ENCODE measurements around the gene PLXNA4.

Gene PLXNA4

DNA sequence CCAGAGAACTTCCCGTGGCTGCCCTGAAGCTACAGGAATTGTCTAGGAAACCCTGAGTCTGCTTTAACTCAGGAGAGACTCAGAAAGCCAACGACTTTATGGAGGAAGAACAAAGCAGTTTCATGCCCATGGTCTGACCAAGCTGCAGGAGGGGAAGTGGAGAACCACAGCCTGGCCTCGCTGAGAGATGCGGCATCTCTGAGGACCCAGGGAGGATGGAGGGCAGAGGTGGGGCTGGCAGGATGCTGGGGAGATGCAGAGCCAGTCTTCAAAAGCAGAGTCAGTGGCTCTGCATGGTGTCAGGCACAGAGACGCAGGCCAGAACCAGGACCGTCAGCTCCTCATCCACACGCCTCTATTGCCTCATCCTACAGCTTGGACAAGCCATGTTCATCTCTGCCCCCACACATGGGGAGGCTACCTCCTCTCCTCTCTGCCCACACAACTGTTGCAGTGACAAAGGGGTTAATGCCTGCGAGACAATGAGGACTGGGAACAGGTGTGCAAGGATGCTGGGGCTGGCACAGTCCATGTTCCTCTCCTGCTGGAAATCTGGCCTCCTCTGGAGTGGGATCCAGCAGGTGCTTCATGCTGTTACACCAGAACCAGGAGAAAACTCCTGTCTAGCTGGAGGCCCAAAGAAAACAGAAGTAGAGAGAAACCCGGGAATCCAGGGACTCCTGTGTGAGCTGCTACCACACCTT is 267.0 kb downstream of the PLXNA4 start:
- Mint-ChIP-seq H3K4me3 (no peak overlapping the region), H3K27me3 (peaks cover 9% of the 10 kb centered on the region), H3K27ac (no peak overlapping the region), H3K36me3 (ENCODE audit: low read depth) (no peaks in the 10 kb centered on the region), H3K4me1 (no peaks in the 10 kb centered on the region), H3K9me3 (no peaks in the 10 kb centered on the region)
- DNase-seq = no peak
- peak; percentile 42 for ATAC-seq

DNA sequence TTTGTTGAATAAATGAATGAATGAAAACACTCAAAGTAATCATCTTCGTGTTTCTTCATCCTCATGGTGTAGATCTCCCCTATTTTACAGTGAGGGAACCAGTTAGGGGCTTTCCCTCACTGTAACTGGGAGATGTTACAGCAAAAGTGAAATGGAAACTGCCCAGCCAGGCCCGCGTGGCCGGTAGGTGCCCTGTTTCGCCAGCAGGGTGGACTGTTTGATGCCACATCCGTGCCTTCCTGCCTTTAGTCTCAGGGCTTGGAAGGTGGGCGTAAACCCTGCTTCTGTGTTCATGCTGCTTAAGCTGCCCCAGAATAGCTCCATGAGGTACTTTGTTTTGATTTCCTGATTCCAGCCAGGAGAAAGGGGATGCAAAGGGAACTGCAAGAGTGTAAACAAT is 268.8 kb downstream of the PLXNA4 start:
- DNase-seq (no peak), ATAC-seq (no peak)
- H3K27me3 Mint-ChIP-seq = peaks cover 9% of the 10 kb centered on the region

DNA sequence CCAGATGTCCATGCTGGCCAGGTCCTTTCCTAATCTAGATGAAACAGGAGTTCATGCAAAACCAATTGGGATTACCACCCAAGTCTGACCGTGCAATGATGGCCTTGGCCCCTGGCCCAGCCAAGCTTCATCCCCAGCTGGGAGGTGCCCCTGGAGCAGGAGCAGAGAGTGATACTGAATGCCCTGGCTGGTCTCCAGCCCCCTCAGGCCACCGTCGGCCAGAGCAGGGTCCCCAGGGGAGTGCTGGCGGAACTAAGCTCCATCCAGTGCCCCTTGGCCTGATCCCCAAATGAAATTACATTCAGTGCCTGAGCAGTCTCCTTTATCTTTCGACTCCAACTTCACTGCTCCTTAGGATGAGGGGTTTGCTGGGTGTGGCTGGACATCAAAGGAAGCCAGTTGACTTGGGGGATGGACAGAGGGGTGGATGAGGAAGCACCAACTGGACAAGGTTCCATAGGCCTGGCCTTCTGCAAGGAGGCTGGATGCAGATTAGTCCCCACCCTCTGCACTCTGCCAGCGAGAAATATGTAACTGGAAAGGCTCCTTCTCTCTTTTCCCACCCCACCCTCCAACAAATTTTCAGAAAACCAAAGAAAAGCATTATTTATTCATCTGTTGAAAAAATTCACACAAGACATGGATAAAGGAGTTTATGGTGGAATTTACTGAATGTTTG is 275.5 kb downstream of the PLXNA4 start:
- no peaks in the 10 kb centered on the region for H3K9me3 Mint-ChIP-seq
- H3K27me3 Mint-ChIP-seq = no peaks in the 10 kb centered on the region
- H3K4me3 Mint-ChIP-seq = no peak overlapping the region
- H3K36me3 Mint-ChIP-seq (ENCODE audit: low read depth) = no peaks in the 10 kb centered on the region
- H3K4me1 Mint-ChIP-seq = no peaks in the 10 kb centered on the region
- ATAC-seq (no peak), DNase-seq (no peak)
- no peak overlapping the region for H3K27ac Mint-ChIP-seq

More for the DNA sequence above, 268.8 kb downstream of the PLXNA4 start:
- no peaks in the 10 kb centered on the region for H3K36me3 Mint-ChIP-seq (ENCODE audit: low read depth)
- H3K4me1 Mint-ChIP-seq = no peaks in the 10 kb centered on the region
- no peak overlapping the region for H3K4me3 Mint-ChIP-seq
- no peaks in the 10 kb centered on the region for H3K9me3 Mint-ChIP-seq
- H3K27ac Mint-ChIP-seq = no peak overlapping the region

DNA sequence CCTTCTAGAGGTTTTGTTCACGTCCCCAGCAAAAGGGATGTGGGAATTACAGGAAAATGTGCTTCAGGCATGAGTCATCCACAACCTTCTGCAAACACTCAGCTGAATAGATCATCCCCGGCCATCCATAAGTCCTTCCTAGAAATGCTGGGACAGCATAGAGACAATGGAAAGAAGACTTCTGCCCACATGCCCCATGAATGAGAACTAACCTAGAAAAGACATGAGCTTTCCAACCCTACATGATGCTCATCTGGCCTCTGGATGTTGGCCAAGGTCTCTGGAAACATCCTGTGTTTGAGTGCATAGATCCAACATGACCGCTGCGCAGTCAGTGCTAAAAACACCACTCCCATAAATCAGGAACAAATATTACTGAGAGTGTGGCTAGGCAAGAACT is 277.5 kb downstream of the PLXNA4 start:
- no peak overlapping the region for H3K27ac Mint-ChIP-seq
- no peak for ATAC-seq
- H3K27me3 Mint-ChIP-seq = no peaks in the 10 kb centered on the region
- no peaks in the 10 kb centered on the region for H3K36me3 Mint-ChIP-seq (ENCODE audit: low read depth)
- no peak overlapping the region for H3K4me3 Mint-ChIP-seq
- H3K9me3 Mint-ChIP-seq = no peaks in the 10 kb centered on the region
- no peaks in the 10 kb centered on the region for H3K4me1 Mint-ChIP-seq
- no peak for DNase-seq

DNA sequence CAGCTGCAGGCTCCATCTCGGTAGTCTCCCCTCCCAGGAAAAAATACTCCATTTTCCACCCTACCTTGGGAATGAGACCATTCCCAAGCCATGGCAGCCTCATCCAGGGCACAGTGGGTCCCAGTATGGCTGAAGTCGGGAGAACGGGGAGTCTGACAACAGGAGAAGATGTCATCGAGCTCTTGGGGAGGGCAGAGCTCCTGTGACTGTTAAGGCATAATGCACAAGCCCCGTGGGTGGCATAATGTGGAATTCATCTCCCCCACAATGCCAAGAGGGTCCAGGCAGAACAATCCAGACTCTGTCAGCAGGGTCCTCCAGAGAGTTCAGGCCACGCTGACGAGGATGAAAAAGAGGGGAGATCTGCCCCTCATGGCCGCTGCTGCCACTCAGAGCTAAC is 279.4 kb downstream of the PLXNA4 start:
- no peak for DNase-seq
- no peaks in the 10 kb centered on the region for H3K4me1 Mint-ChIP-seq
- no peak overlapping the region for H3K27ac Mint-ChIP-seq
- H3K36me3 Mint-ChIP-seq (ENCODE audit: low read depth) = no peaks in the 10 kb centered on the region
- H3K9me3 Mint-ChIP-seq = no peaks in the 10 kb centered on the region
- H3K4me3 Mint-ChIP-seq = no peak overlapping the region
- no peak for ATAC-seq
- H3K27me3 Mint-ChIP-seq = no peaks in the 10 kb centered on the region

DNA sequence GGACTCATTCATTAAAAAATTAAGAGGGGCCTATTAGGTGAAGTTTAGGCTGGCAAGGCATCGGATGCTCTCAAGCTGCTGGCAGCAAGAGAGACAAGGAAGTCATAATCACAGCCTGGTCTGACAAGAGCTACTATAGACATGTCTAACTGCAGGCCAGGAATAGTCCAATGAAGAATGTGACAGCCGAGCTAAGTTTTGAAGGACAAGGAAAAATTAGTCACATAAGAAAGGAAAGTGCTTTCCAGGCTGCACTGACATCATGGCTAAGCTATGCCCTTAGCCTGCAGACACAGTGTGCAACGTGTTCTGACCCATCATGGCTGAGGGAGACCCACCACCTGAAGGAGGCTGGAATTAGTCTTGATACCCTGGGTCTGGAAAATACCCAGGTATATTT is 281.1 kb downstream of the PLXNA4 start:
- ATAC-seq (no peak), DNase-seq (no peak)
- Mint-ChIP-seq H3K4me1 (no peaks in the 10 kb centered on the region), H3K27me3 (peaks cover 4% of the 10 kb centered on the region), H3K36me3 (ENCODE audit: low read depth) (no peaks in the 10 kb centered on the region), H3K27ac (no peak overlapping the region), H3K4me3 (no peak overlapping the region), H3K9me3 (no peaks in the 10 kb centered on the region)

DNA sequence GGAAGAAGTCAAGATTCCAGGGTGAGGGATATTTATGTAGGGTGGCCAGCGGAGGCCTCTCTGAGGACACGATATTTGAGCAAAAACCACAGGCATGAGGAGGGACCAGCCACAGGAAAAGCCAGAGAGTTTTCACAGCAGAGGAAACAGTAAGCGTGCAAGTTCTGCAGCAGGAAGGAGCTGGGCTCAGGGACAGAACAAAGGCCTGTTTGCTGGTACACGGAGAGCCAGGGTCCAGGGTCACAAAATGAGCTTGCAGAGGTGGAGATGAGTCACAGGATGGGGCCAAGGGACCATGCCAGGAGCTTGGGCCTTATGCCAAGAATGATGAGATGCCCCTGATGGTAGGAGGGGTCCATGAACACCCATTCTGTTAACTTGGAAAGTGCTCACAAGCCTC is 283.5 kb downstream of the PLXNA4 start:
- H3K9me3 Mint-ChIP-seq = no peaks in the 10 kb centered on the region
- H3K4me3 Mint-ChIP-seq = no peak overlapping the region
- H3K27ac Mint-ChIP-seq = no peak overlapping the region
- no peaks in the 10 kb centered on the region for H3K4me1 Mint-ChIP-seq
- ATAC-seq = no peak
- H3K27me3 Mint-ChIP-seq = peaks cover 8% of the 10 kb centered on the region
- H3K36me3 Mint-ChIP-seq (ENCODE audit: low read depth) = no peaks in the 10 kb centered on the region
- DNase-seq = no peak

DNA sequence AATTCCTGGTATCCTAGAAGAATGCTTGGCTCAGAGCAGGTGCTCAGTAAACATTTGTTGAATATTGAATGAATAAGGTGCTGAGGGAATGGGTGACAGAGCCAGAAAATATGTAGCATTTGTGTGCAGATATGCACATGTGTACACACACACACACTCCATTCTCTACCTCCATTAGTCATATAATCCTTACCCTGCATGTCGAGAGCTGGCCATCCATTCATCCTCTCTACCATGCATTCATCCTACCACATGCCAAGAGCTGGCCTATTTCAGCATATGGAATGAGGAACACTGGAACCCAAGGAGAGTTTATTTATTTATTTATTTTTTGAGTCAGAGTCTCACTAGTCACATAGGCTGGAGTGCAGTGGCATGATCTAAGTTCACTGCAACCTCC is 284.8 kb downstream of the PLXNA4 start:
- Mint-ChIP-seq H3K9me3 (no peaks in the 10 kb centered on the region), H3K27me3 (peaks cover 8% of the 10 kb centered on the region), H3K36me3 (ENCODE audit: low read depth) (no peaks in the 10 kb centered on the region), H3K4me3 (no peak overlapping the region), H3K4me1 (no peaks in the 10 kb centered on the region), H3K27ac (no peak overlapping the region)
- DNase-seq (no peak), ATAC-seq (no peak)

DNA sequence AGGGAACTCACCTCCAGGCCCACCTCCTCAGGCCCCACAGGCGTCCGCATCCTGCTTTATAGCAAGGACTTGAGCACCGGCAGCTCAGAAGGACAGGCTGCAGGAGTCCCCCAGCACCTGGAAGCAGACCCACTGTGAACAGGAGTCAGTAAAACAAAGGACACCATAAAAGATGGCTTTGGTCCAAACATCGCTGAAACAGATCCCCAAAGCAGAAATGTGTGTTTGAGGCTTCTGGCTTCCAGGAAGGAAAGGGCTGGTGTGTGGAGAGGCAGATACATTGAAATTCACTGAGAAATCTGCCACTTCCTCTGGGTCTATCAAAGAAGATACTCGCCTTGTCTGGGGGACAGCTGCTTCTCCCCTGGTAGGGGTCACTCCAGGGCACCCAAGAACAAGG is 286.2 kb downstream of the PLXNA4 start:
- H3K27ac Mint-ChIP-seq = no peak overlapping the region
- H3K27me3 Mint-ChIP-seq = peaks cover 8% of the 10 kb centered on the region
- no peaks in the 10 kb centered on the region for H3K9me3 Mint-ChIP-seq
- no peaks in the 10 kb centered on the region for H3K36me3 Mint-ChIP-seq (ENCODE audit: low read depth)
- H3K4me3 Mint-ChIP-seq = no peak overlapping the region
- H3K4me1 Mint-ChIP-seq = no peaks in the 10 kb centered on the region
- no peak for ATAC-seq
- no peak for DNase-seq

DNA sequence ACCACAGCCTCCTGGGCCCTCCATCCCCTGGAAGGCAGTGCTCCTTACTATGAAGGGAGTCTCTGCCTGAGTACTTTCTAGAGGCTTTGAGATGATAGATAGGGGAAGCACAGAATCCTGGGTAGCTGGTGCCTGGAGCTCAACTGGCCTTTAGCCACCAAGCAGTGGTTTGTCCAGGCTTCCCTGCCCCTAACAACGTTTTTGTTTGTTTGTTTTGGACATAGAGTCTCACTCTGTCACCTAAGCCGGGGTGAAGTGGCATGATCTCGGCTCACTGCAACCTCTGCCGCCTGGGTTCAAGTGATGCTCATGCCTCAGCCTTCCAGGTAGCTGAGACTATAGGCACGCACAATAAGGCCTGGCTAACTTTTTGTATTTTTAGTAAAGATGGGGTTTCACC is 289.4 kb downstream of the PLXNA4 start:
- H3K36me3 Mint-ChIP-seq (ENCODE audit: low read depth) = no peaks in the 10 kb centered on the region
- H3K27me3 Mint-ChIP-seq = peaks cover 8% of the 10 kb centered on the region
- H3K4me1 Mint-ChIP-seq = no peaks in the 10 kb centered on the region
- DNase-seq (no peak), ATAC-seq (no peak)
- H3K9me3 Mint-ChIP-seq = no peaks in the 10 kb centered on the region
- H3K4me3 Mint-ChIP-seq = no peak overlapping the region
- H3K27ac Mint-ChIP-seq = no peak overlapping the region

DNA sequence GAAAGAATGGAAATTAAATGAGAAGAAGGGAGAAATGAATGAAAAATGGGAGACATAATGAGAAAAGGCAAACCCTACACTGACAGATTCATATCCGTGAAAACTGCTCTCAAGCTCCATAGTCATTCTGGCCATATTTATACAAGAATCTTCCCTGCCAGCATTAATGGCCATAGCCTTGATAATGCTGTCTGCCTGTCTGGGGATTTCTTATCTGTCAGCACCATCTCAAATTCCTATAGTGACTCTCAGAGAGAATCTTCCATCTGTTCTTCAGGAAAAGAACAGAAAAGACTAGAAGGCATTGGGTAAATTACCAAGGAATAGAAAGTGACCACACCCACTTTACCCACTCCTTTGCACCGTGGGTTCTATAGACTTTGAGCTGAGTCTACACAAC is 295.9 kb downstream of the PLXNA4 start:
- ATAC-seq = no peak
- no peak for DNase-seq
- H3K4me3 Mint-ChIP-seq = no peak overlapping the region
- peaks cover 10% of the 10 kb centered on the region for H3K27me3 Mint-ChIP-seq
- no peaks in the 10 kb centered on the region for H3K9me3 Mint-ChIP-seq
- no peak overlapping the region for H3K27ac Mint-ChIP-seq
- H3K4me1 Mint-ChIP-seq = no peaks in the 10 kb centered on the region
- H3K36me3 Mint-ChIP-seq (ENCODE audit: low read depth) = no peaks in the 10 kb centered on the region

DNA sequence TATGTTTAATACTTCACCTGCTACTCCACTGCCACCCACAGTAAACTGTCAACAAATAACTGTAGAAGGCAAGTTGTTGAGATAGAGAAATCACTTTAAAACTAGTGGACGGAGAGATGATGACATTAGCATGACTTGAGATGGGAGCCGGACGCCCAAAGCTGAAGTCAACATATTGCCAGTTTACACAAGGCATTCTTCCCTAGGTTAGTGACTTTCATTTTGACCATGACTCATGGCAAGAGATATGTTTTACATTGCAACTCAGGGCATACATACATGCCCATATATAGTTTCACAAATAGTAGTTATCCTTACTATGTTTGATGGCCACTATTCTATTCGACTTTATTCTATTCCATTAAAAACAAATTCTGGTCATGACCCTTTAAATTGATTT is 296.6 kb downstream of the PLXNA4 start:
- no peak overlapping the region for H3K27ac Mint-ChIP-seq
- H3K4me3 Mint-ChIP-seq = no peak overlapping the region
- H3K27me3 Mint-ChIP-seq = peaks cover 11% of the 10 kb centered on the region
- H3K9me3 Mint-ChIP-seq = no peaks in the 10 kb centered on the region
- ATAC-seq (no peak), DNase-seq (no peak)
- no peaks in the 10 kb centered on the region for H3K4me1 Mint-ChIP-seq
- no peaks in the 10 kb centered on the region for H3K36me3 Mint-ChIP-seq (ENCODE audit: low read depth)

DNA sequence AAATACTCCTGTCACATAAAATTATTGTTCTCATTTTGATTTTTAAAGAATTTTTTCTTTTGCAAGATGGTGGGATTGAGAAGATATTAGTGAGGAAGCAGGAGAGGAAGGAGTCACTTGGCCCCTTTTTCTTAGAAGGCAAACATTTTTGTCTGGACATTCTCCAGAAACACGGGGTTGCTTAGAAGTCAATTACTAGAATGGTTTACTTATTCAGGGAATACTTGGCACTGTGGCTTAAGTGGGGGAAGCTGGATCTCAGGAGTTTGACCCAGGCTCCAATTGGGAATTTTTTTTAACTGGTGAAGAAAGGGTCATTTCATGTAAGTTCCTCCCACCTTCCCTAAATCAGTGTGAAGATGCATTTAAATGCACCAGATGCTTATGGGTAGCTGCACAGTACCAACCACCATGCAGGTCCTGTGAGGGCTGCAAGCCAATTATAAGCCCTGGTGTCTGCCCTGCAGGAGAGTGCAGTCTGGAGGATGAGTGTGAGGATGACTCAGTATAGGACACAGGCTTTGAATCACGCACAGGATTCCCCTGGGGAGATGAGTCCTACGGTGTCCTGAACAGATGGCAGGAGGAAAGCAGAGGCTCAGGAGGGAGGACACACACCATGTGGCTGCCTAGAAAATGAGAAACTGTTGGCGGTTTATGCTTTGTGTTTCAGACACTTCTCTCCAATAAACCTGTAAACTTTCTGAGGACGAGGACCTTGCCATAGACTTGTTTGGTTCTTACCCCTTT is 299.1 kb downstream of the PLXNA4 start:
- peaks cover 11% of the 10 kb centered on the region for H3K27me3 Mint-ChIP-seq
- DNase-seq (no peak), ATAC-seq (no peak)
- no peaks in the 10 kb centered on the region for H3K36me3 Mint-ChIP-seq (ENCODE audit: low read depth)
- H3K27ac Mint-ChIP-seq = no peak overlapping the region
- H3K4me1 Mint-ChIP-seq = no peaks in the 10 kb centered on the region
- no peaks in the 10 kb centered on the region for H3K9me3 Mint-ChIP-seq
- H3K4me3 Mint-ChIP-seq = no peak overlapping the region

DNA sequence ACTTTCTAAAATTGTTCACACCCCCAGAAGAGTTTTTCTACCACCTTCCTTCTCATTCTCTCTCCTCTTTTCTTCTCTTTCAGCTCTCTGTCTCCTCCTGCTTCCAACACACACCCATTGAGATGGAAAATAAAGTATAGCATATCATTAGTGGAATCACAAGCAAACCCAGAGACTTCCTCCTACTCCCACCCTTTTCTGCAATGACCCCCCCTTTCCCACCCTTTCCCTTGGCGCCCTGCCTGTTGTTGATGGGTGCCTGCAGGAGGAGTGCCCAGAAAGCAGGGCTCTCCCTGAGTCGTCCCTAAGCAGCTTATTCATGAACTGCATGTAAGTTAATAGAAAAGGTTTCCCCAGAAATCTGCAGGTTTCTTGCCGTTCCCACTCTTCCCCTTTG is 300.0 kb downstream of the PLXNA4 start:
- H3K4me3 Mint-ChIP-seq = no peak overlapping the region

More for the DNA sequence above, 300.0 kb downstream of the PLXNA4 start:
- ATAC-seq (no peak), DNase-seq (no peak)
- Mint-ChIP-seq H3K36me3 (ENCODE audit: low read depth) (no peaks in the 10 kb centered on the region), H3K27me3 (peaks cover 11% of the 10 kb centered on the region), H3K27ac (no peak overlapping the region), H3K9me3 (no peaks in the 10 kb centered on the region), H3K4me1 (no peaks in the 10 kb centered on the region)
